GM19463 (cell line): Measurements from ENCODE around the gene CYSLTR2.
A peak's percentile ranks its signal among the peaks of the same experiment; 100 is the strongest.

Experiments
- ATAC-seq: cut with Tn5 transposase; IDR thresholded peaks from one replicate; pipeline ENCODE4 v1.9.1; 2021; ENCODE audit warnings: mild to moderate bottlenecking, moderate library complexity; ENCODE audit not compliant: unreplicated experiment

Gene CYSLTR2, protein sequence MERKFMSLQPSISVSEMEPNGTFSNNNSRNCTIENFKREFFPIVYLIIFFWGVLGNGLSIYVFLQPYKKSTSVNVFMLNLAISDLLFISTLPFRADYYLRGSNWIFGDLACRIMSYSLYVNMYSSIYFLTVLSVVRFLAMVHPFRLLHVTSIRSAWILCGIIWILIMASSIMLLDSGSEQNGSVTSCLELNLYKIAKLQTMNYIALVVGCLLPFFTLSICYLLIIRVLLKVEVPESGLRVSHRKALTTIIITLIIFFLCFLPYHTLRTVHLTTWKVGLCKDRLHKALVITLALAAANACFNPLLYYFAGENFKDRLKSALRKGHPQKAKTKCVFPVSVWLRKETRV

GRCh38 chr13:48653472-48653939, at the start of gene CYSLTR2:
Gene CYSLTR2 (plus strand): TSS chr13:48653929. CDS start chr13:48706818, 52,889 bp downstream.
- peak; percentile 67 for ATAC-seq

- ATAC-seq, result no peak
Observed at GRCh38 chr13:48615049-48615448, 38.7 kb upstream of the CYSLTR2 start.

- no peak for ATAC-seq
Observed at GRCh38 chr13:48618937-48619336, 34.8 kb upstream of the CYSLTR2 start.

- no peak for ATAC-seq
Observed at GRCh38 chr13:48621056-48621455, 32.7 kb upstream of the CYSLTR2 start.

DNA sequence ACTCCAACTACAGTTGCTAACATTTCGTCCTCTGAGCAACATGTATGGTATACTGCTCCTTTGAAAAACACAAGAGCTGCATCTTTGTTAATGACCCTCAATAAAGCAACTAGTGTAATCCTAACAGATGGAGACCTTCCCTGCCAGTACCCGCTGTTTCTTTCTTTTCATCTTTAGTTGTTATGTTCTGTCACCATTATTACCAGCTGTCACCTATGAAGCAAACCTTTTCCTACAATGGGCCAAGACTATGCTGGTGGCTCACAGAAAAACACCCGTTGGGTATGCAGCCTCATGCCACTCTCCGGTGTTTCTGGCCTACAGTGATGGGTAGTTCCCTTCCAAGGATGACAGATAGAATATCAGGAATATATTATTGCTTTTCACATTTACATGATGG, 29.7 kb upstream of the CYSLTR2 start:
- no peak for ATAC-seq

GRCh38 chr13:48624858-48625257, 28.9 kb upstream of the CYSLTR2 start:
- no peak for ATAC-seq

- ATAC-seq, result no peak
Observed at GRCh38 chr13:48625413-48626076, 28.2 kb upstream of the CYSLTR2 start.

- no peak for ATAC-seq
Observed at GRCh38 chr13:48626077-48626449, 27.7 kb upstream of the CYSLTR2 start.

- ATAC-seq, result no peak
Observed at GRCh38 chr13:48626726-48627451, 26.8 kb upstream of the CYSLTR2 start.

DNA sequence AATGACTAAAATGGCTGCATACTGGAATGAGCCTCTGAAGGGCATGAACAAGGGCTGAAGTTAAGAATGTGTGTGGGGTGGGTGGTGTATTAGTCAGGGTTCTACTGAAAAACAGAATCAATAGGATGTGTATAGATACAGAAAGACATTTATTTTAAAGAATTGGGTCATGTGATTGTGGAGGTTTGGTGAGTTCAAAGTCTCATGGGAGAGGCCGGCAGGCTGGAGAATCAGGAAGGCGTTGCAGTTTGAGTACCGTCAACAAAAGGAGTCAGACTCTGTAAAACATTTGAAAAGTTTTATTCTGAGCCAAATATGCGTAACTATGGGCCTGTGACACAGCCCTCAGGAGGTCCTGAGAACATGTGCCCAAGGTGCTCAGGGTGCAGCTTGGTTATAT, 24.5 kb upstream of the CYSLTR2 start:
- ATAC-seq, result no peak

DNA sequence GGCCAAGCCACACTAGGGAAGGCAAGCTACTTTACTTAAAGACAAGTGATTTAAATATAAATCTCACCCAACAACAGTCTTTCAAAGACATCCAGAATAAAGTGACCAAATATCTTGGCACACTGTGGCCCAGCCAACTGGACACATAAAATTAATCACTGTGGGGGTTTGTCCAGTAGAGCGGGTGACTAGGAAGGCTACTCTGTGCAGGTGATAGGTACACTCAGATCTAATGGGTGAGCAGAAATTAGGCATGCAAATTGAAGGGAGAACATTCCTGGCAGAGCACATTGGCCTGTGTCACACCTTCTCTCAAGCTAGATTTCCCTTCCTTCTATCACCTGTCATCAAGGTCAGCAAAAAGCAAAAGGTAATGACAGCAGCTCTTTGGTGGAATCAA, 23.4 kb upstream of the CYSLTR2 start:
- ATAC-seq, result no peak

DNA sequence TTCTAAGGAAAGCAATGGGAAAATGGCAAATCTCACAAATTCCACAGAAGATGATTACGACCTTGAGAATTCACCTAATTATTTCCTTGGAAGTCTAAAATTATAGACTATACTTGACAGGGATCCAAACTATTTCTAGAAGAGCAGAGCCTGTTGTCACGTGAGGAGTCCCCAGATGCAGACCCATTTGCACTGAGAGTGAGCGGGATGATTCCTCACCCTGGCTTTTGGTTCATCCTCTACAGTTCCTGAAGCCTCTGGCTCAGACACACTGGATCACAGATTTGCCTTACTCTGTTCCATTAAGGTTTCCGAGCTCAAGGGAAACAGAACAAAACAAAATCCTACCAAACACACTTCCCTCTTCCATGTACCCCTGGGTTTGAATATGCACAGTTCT, 23.0 kb upstream of the CYSLTR2 start:
- ATAC-seq, result no peak

- ATAC-seq, result no peak
Observed at GRCh38 chr13:48631441-48631840, 22.3 kb upstream of the CYSLTR2 start.

- no peak for ATAC-seq
Observed at GRCh38 chr13:48633700-48634099, 20.0 kb upstream of the CYSLTR2 start.

DNA sequence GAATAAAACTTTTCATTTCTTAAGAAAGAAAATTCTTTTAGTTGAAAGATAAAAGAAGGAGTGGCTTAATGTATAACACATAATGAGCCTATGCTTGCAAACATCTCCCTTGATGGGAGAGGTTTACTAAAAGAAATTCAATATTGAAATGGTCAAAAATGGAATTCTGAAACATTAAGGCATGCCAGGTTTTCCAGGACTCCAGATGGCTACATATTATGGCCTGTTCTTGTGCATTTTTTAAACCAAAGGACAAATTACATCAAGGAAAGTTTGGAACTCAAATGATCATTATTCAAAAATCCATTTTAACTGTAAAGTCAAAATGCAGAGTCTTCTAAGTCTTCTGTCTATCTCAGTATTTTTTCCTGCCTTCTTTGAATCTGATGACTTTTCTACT, 19.1 kb upstream of the CYSLTR2 start:
- ATAC-seq, result no peak

DNA sequence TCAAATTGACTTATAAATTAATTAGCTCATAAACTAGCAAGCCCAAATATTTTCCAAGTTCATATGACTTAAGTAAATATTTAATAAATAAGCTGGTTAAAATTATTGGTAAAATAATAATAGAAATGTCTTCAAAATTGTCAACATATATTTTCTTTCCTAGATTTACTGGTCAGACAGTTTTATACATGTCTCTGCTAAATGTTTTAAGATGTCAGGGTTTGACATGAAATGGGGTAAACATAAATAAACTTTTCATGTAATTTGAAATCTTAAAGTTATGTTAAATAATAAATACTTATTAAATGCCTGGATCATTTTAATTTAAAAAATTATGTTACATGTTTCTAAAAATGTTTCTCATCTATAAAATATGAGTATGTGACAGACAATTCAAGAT, 18.3 kb upstream of the CYSLTR2 start:
- ATAC-seq, result no peak

DNA sequence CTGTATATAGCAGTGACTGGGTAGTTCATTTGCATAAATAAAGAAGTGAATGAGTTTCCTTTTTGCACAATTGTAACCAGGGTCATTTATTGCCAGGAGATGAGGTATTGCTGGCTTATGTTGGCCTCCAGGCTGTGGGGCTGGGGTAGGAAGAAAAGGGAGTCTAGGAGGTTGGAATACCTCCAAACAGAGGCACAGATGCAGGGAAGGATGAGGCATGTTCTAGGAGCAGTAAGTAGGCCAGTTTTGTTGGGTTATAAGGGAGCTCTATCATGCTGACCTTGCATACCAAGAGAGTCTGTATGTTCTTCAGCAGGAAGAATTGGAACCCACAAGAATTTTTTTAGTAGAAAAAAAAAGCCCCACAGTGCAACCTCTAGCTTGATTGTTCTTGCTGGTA, 17.2 kb upstream of the CYSLTR2 start:
- ATAC-seq, result no peak

DNA sequence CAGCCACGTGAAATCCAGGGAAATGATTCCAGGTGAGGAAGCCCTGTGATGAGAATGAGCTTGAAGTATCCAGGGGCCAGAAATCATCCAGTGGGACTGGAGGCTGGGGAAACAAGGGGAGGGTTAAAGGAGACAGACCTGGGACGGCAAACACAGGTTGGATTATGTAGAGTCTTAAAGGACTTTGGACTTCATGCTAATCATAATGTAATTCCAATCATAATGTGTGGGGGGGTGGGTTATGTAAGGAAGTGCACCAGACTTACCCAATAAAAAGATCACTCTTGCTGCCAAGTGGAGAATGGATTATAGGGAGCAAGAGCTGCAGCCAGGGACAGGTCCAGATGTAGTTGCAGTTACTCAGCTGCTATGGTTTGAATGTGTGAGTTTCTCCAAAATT, 16.1 kb upstream of the CYSLTR2 start:
- ATAC-seq, result no peak

DNA sequence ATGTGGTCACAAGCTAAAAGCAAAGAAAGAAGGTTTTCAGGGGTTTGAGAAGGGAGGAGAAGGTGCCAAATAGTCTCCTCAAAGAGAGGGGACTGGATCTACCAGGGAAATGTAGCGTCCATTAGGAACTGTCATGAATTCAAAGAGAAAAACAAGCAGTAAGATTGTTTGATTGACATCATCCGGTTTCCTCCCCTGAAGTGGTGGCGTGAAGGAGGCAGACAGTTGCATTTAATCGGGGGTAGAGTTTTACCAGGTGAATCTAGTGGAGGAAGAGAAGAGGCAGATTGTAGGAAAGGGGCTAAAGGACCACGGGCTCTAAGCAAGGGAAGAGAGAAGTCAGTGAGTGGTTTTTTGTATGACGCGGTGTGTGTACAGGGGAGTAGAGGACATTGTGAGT, 13.0 kb upstream of the CYSLTR2 start:
- no peak for ATAC-seq

DNA sequence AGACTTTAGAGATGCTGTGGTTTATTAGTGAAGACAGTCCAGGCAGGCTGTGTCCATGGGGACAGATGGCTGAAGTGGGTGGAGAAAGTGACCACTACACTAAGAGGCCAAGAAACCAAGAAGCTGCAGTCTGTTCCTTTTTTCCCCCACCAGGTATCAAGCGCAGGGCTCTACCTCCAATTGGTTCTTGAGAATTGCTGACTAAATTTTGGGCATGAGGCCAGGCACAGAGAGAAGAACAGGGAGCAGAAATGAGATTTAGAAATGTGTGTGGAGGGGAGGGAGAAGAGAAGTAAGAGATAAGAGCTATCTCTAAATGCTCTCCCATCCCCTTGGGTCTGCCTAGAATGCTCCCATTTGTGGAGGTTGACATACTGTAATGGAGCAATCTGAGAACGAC, 12.3 kb upstream of the CYSLTR2 start:
- no peak for ATAC-seq

- ATAC-seq, result no peak
Observed at GRCh38 chr13:48642061-48642460, 11.7 kb upstream of the CYSLTR2 start.

DNA sequence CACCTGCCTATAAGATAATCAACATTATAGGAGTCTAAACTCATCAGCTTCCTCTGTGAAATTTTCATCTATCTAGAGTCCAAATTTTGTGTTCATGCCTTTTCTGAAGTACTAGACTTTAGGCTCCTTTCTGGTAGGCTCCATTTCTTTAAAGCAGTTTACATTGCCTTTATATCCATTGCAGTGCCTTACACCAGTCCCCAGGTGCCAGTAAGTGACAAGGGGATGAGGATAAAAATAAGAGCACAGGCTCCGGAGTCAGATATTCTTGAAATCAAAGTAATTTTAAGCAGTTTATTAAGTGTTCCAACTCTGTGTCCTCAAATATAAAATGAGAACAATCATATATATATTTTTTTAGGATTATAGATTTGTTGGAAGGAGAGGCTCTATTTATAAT, 10.6 kb upstream of the CYSLTR2 start:
- no peak for ATAC-seq
